ENCODE measurements around the gene SPAG16.

GRCh38 chr2:213863541-213863940, 579.3 kb downstream of the SPAG16 start:
- no peak for TF ChIP-seq POLR2A (IDR thresholded peaks at IDR 0.05)
- TF ChIP-seq, protein P1, sequence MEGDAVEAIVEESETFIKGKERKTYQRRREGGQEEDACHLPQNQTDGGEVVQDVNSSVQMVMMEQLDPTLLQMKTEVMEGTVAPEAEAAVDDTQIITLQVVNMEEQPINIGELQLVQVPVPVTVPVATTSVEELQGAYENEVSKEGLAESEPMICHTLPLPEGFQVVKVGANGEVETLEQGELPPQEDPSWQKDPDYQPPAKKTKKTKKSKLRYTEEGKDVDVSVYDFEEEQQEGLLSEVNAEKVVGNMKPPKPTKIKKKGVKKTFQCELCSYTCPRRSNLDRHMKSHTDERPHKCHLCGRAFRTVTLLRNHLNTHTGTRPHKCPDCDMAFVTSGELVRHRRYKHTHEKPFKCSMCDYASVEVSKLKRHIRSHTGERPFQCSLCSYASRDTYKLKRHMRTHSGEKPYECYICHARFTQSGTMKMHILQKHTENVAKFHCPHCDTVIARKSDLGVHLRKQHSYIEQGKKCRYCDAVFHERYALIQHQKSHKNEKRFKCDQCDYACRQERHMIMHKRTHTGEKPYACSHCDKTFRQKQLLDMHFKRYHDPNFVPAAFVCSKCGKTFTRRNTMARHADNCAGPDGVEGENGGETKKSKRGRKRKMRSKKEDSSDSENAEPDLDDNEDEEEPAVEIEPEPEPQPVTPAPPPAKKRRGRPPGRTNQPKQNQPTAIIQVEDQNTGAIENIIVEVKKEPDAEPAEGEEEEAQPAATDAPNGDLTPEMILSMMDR (IDR thresholded peaks at IDR 0.05): no peak
